SK-N-MC (cell line): Measurements from ENCODE around the gene TSHZ2.

Experiments
- DNase-seq: peaks from one replicate; pipeline ENCODE4 v3.0.0-alpha.2; 2011; ENCODE audit warnings: low read depth, low spot score
- H3K27ac ChIP-seq: fragments of 200-600 bp; sonication (generic); 2 replicates; pipeline ENCODE4 v1.5.1; 2016; ENCODE audit warnings: mixed run types
- H3K36me3 ChIP-seq: fragments of 200-600 bp; sonication (generic); 2 replicates; pipeline ENCODE4 v1.6.1; 2017; ENCODE audit warnings: antibody characterized with exemption, low read length, mixed read lengths; ENCODE audit not compliant: insufficient read depth
- H3K4me3 ChIP-seq: fragments of 200-600 bp; sonication (generic); 2 replicates; pipeline ENCODE4 v1.5.1; 2016
- H3K9ac ChIP-seq: fragments of 200-600 bp; sonication (generic); 2 replicates; pipeline ENCODE4 v1.8.0; 2017; ENCODE audit warnings: mixed run types, mixed read lengths; ENCODE audit not compliant: insufficient read length
- H3K9me3 ChIP-seq: fragments of 200-600 bp; sonication (generic); 2 replicates; pipeline ENCODE4 v1.6.1; 2017; ENCODE audit warnings: low read depth, mild to moderate bottlenecking, antibody characterized with exemption, low read length, moderate library complexity, mixed read lengths
- EZH2 ChIP-seq: fragments of 200-600 bp; sonication (generic); IDR thresholded peaks from one replicate; pipeline ENCODE4 v1.6.1; 2017; ENCODE audit warnings: antibody characterized with exemption
- FOXP2 ChIP-seq: optimal IDR thresholded peaks from 2 replicates; pipeline ENCODE3; 2011; ENCODE audit warnings: mild to moderate bottlenecking, moderate library complexity; ENCODE audit not compliant: insufficient read depth; ENCODE audit errors: extremely low read length, control extremely low read depth
- POLR2AphosphoS5 ChIP-seq: IDR thresholded peaks from 2 replicates; pipeline ENCODE4 v1.6.1; 2012; ENCODE audit warnings: mild to moderate bottlenecking, low read depth, low read length, borderline replicate concordance

Gene TSHZ2

GRCh38 chr20:53074811-53075314 lies 102.7 kb downstream of the TSHZ2 start:
- no peak for DNase-seq
- no peaks in the 10 kb centered on the region for H3K9me3 ChIP-seq
- H3K36me3 ChIP-seq = no peaks in the 10 kb centered on the region
- no peak overlapping the region for H3K9ac ChIP-seq
- H3K27ac ChIP-seq = no peak overlapping the region
- H3K4me3 ChIP-seq = no peak overlapping the region
- TF ChIP-seq EZH2 = no peak
- no peak for TF ChIP-seq FOXP2
- no peak for TF ChIP-seq POLR2AphosphoS5

GRCh38 chr20:53076668-53077067 lies 104.5 kb downstream of the TSHZ2 start:
- no peak overlapping the region for H3K27ac ChIP-seq
- H3K9me3 ChIP-seq = no peaks in the 10 kb centered on the region

GRCh38 chr20:53077373-53078205 lies 105.4 kb downstream of the TSHZ2 start:
- H3K36me3 ChIP-seq = no peaks in the 10 kb centered on the region
- no peak overlapping the region for H3K27ac ChIP-seq
- no peak overlapping the region for H3K4me3 ChIP-seq
- DNase-seq = no peak
- no peak overlapping the region for H3K9ac ChIP-seq
- H3K9me3 ChIP-seq = no peaks in the 10 kb centered on the region
- TF ChIP-seq POLR2AphosphoS5 (no peak), FOXP2 (no peak), EZH2 (no peak)

More at GRCh38 chr20:53076668-53077067, 104.5 kb downstream of the TSHZ2 start:
- no peak for DNase-seq
- no peak overlapping the region for H3K4me3 ChIP-seq
- no peaks in the 10 kb centered on the region for H3K36me3 ChIP-seq
- no peak for TF ChIP-seq POLR2AphosphoS5
- TF ChIP-seq EZH2 = no peak
- no peak for TF ChIP-seq FOXP2
- no peak overlapping the region for H3K9ac ChIP-seq

DNA sequence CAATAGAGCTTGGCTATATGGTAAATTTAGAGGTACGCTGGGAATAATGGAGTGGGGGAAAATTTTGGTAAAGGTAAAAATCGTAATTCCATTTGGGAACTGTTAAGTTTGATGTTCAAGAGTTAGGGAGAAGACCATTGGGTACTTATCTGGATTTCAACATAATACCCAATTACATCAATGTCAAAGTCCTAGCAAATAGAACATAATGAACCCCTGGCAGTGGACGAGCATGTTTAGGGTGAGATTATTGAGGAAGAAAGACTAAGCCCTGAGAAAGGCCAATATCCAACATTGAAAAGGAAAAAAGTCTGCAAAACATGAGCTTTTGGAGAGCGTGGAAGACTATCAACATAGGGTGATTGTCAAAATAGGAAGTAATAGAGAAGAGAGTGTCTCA lies 106.6 kb downstream of the TSHZ2 start:
- no peak for DNase-seq
- Histone ChIP-seq H3K9me3 (no peaks in the 10 kb centered on the region), H3K9ac (no peak overlapping the region), H3K27ac (no peak overlapping the region), H3K36me3 (no peaks in the 10 kb centered on the region), H3K4me3 (no peak overlapping the region)
- TF ChIP-seq POLR2AphosphoS5 (no peak), FOXP2 (no peak), EZH2 (no peak)

- Histone ChIP-seq H3K36me3 (no peaks in the 10 kb centered on the region), H3K27ac (no peak overlapping the region), H3K9ac (no peak overlapping the region), H3K9me3 (no peaks in the 10 kb centered on the region), H3K4me3 (no peak overlapping the region)
- no peak for DNase-seq
- TF ChIP-seq POLR2AphosphoS5 = no peak
- no peak for TF ChIP-seq FOXP2
- no peak for TF ChIP-seq EZH2
Measured at GRCh38 chr20:53079261-53079691, 107.1 kb downstream of the TSHZ2 start.

- no peaks in the 10 kb centered on the region for H3K36me3 ChIP-seq
- no peaks in the 10 kb centered on the region for H3K9me3 ChIP-seq
- H3K4me3 ChIP-seq = no peak overlapping the region
- TF ChIP-seq POLR2AphosphoS5 = no peak
- TF ChIP-seq FOXP2 = no peak
- TF ChIP-seq EZH2 = no peak
- H3K27ac ChIP-seq = no peak overlapping the region
- no peak overlapping the region for H3K9ac ChIP-seq
- DNase-seq = no peak
Measured at GRCh38 chr20:53079828-53080686, 107.9 kb downstream of the TSHZ2 start.

GRCh38 chr20:53080687-53080962 lies 108.5 kb downstream of the TSHZ2 start:
- H3K9me3 ChIP-seq = no peaks in the 10 kb centered on the region
- no peak overlapping the region for H3K27ac ChIP-seq
- H3K36me3 ChIP-seq = no peaks in the 10 kb centered on the region
- no peak overlapping the region for H3K4me3 ChIP-seq
- DNase-seq = no peak
- no peak overlapping the region for H3K9ac ChIP-seq
- TF ChIP-seq POLR2AphosphoS5 (no peak), FOXP2 (no peak), EZH2 (no peak)
